ENCODE measurements around the gene GFRA1. TPM values are rescaled to one million over a fixed set of nuclear protein-coding genes. Genes with fewer than 3 reads are reported as not detected.

GFRA1 gene
- polyA plus RNA-seq, 3 donors = not detected

GRCh38 chr10:116093031-116093430, 180.0 kb downstream of the GFRA1 start:
- no peak for TF ChIP-seq CTCF (IDR thresholded peaks at IDR 0.05)

DNA sequence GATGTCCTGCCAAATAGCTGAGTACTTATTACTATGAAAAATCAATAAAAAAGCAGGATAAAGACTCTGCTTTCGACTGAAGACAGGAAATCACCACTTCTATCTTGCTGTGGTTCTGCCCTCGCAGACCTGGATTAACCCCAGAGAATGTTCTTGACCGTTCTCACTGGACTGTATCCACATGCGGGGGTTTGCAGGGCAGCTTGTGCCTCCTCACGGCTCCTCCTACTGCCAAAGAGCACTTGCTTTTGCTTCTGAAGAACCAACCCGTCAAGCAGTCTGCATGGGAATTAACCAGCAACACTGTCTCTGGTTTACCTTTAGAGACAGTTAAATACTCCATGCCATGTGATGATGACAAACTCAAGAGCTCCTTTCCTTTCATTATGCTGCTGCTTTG, 184.0 kb downstream of the GFRA1 start:
- no peaks in the 10 kb centered on the region for H3K27me3 ChIP-seq (ENCODE audit: control insufficient read depth in 2 of 2, insufficient read depth in 2 of 2, low read length in 2 of 2)
- H4K20me1 ChIP-seq (ENCODE audit: insufficient read depth, low read length) = no peaks in the 10 kb centered on the region
- no peaks in the 10 kb centered on the region for H3K9me3 ChIP-seq (replicated peaks in 1 of 2; ENCODE audit: control insufficient read depth in 1 of 2, insufficient read depth in 1 of 2, low read length in 2 of 2)
- WGBS (ENCODE audit: insufficient coverage) = 95% methylated on average over 6 of the region's 6 CpGs
- intact Hi-C loops (cut with micrococcal nuclease) = no loop called here
- Mint-ChIP-seq H3K36me3 (no peaks in the 10 kb centered on the region), H3K27ac (no peak overlapping the region), H3K9me3 (peaks cover 0 to 9% (median 0%) of the 10 kb centered on the region in 7 donors), H3K4me3 (no peak overlapping the region), H3K4me1 (no peaks in the 10 kb centered on the region), H3K27me3 (ENCODE audit: low read depth in 3 of 3) (peaks cover 0 to 3% (median 0%) of the 10 kb centered on the region in 3 donors)
- no peaks in the 10 kb centered on the region for H3K79me2 ChIP-seq (ENCODE audit: insufficient read depth, low read length)
- H3K4me1 ChIP-seq (ENCODE audit: control insufficient read depth in 1 of 2, insufficient read depth in 2 of 2, low read length in 2 of 2) = no peaks in the 10 kb centered on the region
- no peak overlapping the region for H3K27ac ChIP-seq (ENCODE audit: low read depth in 1 of 2, low read length in 2 of 2)
- no peak overlapping the region for H2AFZ ChIP-seq (ENCODE audit: insufficient read depth, low read depth, low read length, poor library complexity, severe bottlenecking)
- no peaks in the 10 kb centered on the region for H3K36me3 ChIP-seq (replicated peaks in 1 of 2; ENCODE audit: control insufficient read depth in 1 of 2, insufficient read depth in 2 of 2, low read length in 2 of 2)
- no peak for TF ChIP-seq CTCF (IDR thresholded peaks at IDR 0.05)
- H3K4me2 ChIP-seq (replicated peaks; ENCODE audit: extremely low read depth, low read length, poor library complexity, severe bottlenecking) = no peak overlapping the region
- H3K4me3 ChIP-seq (replicated peaks in 1 of 3; ENCODE audit: low read depth in 2 of 3, low read length in 3 of 3) = no peak overlapping the region
- no peak overlapping the region for H3K9ac ChIP-seq (ENCODE audit: insufficient read depth, low read length, poor library complexity, severe bottlenecking)
- no peak for DNase-seq

More at GRCh38 chr10:116093031-116093430, 180.0 kb downstream of the GFRA1 start:
- no peak overlapping the region for H3K4me3 ChIP-seq (replicated peaks in 1 of 3; ENCODE audit: low read depth in 2 of 3, low read length in 3 of 3)
- H3K9me3 Mint-ChIP-seq = peaks cover 0 to 6% (median 0%) of the 10 kb centered on the region in 7 donors
- no peak overlapping the region for H3K4me3 Mint-ChIP-seq
- H3K27ac Mint-ChIP-seq = no peak overlapping the region
- no peaks in the 10 kb centered on the region for H4K20me1 ChIP-seq (ENCODE audit: insufficient read depth, low read length)
- no peaks in the 10 kb centered on the region for H3K36me3 ChIP-seq (replicated peaks in 1 of 2; ENCODE audit: control insufficient read depth in 1 of 2, insufficient read depth in 2 of 2, low read length in 2 of 2)
- WGBS (ENCODE audit: insufficient coverage) = 93% methylated on average over 9 of the region's 9 CpGs
- no peak overlapping the region for H3K9ac ChIP-seq (ENCODE audit: insufficient read depth, low read length, poor library complexity, severe bottlenecking)
- peaks cover 0 to 1% (median 0%) of the 10 kb centered on the region in 3 donors for H3K27me3 Mint-ChIP-seq (ENCODE audit: low read depth in 3 of 3)
- no peaks in the 10 kb centered on the region for H3K4me1 Mint-ChIP-seq
- no peaks in the 10 kb centered on the region for H3K4me1 ChIP-seq (ENCODE audit: control insufficient read depth in 1 of 2, insufficient read depth in 2 of 2, low read length in 2 of 2)
- no peaks in the 10 kb centered on the region for H3K9me3 ChIP-seq (replicated peaks in 1 of 2; ENCODE audit: control insufficient read depth in 1 of 2, insufficient read depth in 1 of 2, low read length in 2 of 2)
- no peak overlapping the region for H3K4me2 ChIP-seq (replicated peaks; ENCODE audit: extremely low read depth, low read length, poor library complexity, severe bottlenecking)
- intact Hi-C loops (cut with micrococcal nuclease) = no loop called here
- no peak overlapping the region for H3K27ac ChIP-seq (ENCODE audit: low read depth in 1 of 2, low read length in 2 of 2)
- no peaks in the 10 kb centered on the region for H3K36me3 Mint-ChIP-seq
- no peaks in the 10 kb centered on the region for H3K27me3 ChIP-seq (ENCODE audit: control insufficient read depth in 2 of 2, insufficient read depth in 2 of 2, low read length in 2 of 2)
- no peak overlapping the region for H2AFZ ChIP-seq (ENCODE audit: insufficient read depth, low read depth, low read length, poor library complexity, severe bottlenecking)
- DNase-seq = no peak
- no peaks in the 10 kb centered on the region for H3K79me2 ChIP-seq (ENCODE audit: insufficient read depth, low read length)

Measured in CD14-positive monocyte (primary cell).